SU-DHL-6 (cell line): ENCODE data around the gene FAM98B.

Source experiments
- H2AFZ ChIP-seq: fragments of 200-600 bp; sonication (generic); 2 replicates; pipeline ENCODE4 v1.6.1; 2014; ENCODE audit warnings: low read depth, mild to moderate bottlenecking, moderate library complexity, mixed read lengths, antibody characterized with exemption, low read length; ENCODE audit not compliant: severe bottlenecking
- H3F3A ChIP-seq: fragments of 200-600 bp; shearing (Covaris generic); 2 replicates; pipeline ENCODE4 v1.6.0; 2016; ENCODE audit warnings: antibody characterized with exemption, mild to moderate bottlenecking; ENCODE audit not compliant: insufficient read depth
- H3K27ac ChIP-seq: fragments of 200-600 bp; sonication (generic); 2 replicates; pipeline ENCODE4 v1.5.1; 2016; ENCODE audit warnings: low read depth, mild to moderate bottlenecking, low read length, moderate library complexity, mixed read lengths
- H3K27me3 ChIP-seq: fragments of 200-600 bp; sonication (generic), shearing (Covaris generic); 2 replicates; pipeline ENCODE4 v1.6.0; 2014; ENCODE audit warnings: mild to moderate bottlenecking, low read length
- H3K36me3 ChIP-seq: fragments of 200-600 bp; sonication (generic); 2 replicates; pipeline ENCODE4 v1.6.1; 2014; ENCODE audit warnings: mild to moderate bottlenecking, low read length, mixed read lengths
- H3K4me2 ChIP-seq: fragments of 300-600, 200-600 bp; shearing (Covaris generic), sonication (generic); 2 replicates; pipeline ENCODE4 v1.6.0; 2014; ENCODE audit warnings: low read length, low read depth, mild to moderate bottlenecking; ENCODE audit not compliant: poor library complexity, severe bottlenecking
- H3K4me3 ChIP-seq: fragments of 200-600 bp; sonication (generic); 2 replicates; pipeline ENCODE4 v1.5.1; 2014; ENCODE audit warnings: antibody characterized with exemption, low read length, mild to moderate bottlenecking, mixed read lengths; ENCODE audit not compliant: insufficient read depth, poor library complexity, severe bottlenecking
- H3K79me2 ChIP-seq: fragments of 200-600 bp; sonication (generic); 2 replicates; pipeline ENCODE4 v1.6.1; 2014; ENCODE audit warnings: mild to moderate bottlenecking, low read length, moderate library complexity; ENCODE audit not compliant: insufficient read depth
- H3K9ac ChIP-seq: fragments of 200-600 bp; sonication (generic); 2 replicates; pipeline ENCODE4 v1.7.0; 2014; ENCODE audit warnings: mild to moderate bottlenecking, low read length
- H3K9me2 ChIP-seq: fragments of 200-600 bp; sonication (generic); replicated peaks from 2 replicates; pipeline ENCODE4 v1.6.1; 2014; ENCODE audit warnings: low read length; ENCODE audit not compliant: insufficient read depth
- H3K9me3 ChIP-seq: fragments of 200-600 bp; sonication (generic); 2 replicates; pipeline ENCODE4 v1.6.1; 2014; ENCODE audit warnings: low read length, mixed read lengths; ENCODE audit not compliant: insufficient read depth
- H4K20me1 ChIP-seq: fragments of 200-600 bp; sonication (generic); 2 replicates; pipeline ENCODE4 v1.6.1; 2014; ENCODE audit warnings: low read depth, mild to moderate bottlenecking, antibody characterized with exemption, low read length, moderate library complexity, mixed read lengths
- EZH2phosphoT487 ChIP-seq: fragments of 200-600 bp; sonication (generic), shearing (Covaris generic); conservative IDR thresholded peaks from 2 replicates; pipeline ENCODE4 v1.6.1; 2018; ENCODE audit warnings: mild to moderate bottlenecking, antibody characterized with exemption, low read length, moderate library complexity, mixed read lengths
- TF ChIP-seq, protein P1 (sequence below): fragments of 200-600 bp; sonication (generic); IDR thresholded peaks from one replicate; pipeline ENCODE4 v1.5.1; 2017; ENCODE audit warnings: antibody characterized with exemption, mild to moderate bottlenecking, low read length, moderate library complexity; ENCODE audit not compliant: insufficient read depth, poor library complexity, severe bottlenecking

Gene FAM98B

DNA sequence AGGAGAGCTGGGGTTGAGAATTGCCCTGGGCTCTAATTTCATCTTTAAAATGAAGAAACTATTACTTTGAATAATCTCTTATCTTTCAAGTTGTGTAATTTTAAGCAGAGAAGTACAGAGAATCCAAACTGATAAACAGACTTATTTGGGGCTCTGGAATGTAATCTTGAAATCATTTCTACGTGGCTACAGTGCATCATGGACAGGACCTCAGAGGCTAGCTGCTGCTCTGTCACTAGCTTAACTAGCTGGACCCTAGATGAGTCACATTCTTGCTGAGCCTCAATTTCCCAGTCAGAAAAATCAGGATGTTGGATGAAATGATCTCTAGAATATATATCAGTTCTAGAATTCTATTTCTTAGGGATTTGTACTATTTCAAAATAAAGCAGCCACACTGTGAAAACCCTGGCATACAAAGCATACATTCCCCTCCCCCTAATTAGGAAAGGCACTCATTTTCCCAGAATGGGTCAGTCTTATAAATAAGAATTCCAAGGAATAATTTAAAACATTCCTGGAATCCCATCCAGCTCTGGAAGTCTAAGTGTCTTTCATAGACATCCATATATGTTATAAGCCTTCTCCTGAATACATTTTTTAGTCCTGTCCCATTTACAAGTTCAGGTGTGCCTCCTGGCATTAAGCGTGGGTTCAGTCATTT lies 63.5 kb downstream of the FAM98B start:
- Histone ChIP-seq H3K27me3 (no peaks in the 10 kb centered on the region), H3K4me2 (no peak overlapping the region), H3K79me2 (no peaks in the 10 kb centered on the region), H3K36me3 (no peaks in the 10 kb centered on the region), H4K20me1 (no peaks in the 10 kb centered on the region), H3F3A (no peaks in the 10 kb centered on the region), H3K9me2 (no peaks in the 10 kb centered on the region), H3K9ac (no peak overlapping the region), H3K4me3 (no peak overlapping the region), H3K9me3 (no peaks in the 10 kb centered on the region), H3K27ac (no peak overlapping the region), H2AFZ (no peak overlapping the region)
- TF ChIP-seq EZH2phosphoT487 = no peak
- TF ChIP-seq, protein P1, sequence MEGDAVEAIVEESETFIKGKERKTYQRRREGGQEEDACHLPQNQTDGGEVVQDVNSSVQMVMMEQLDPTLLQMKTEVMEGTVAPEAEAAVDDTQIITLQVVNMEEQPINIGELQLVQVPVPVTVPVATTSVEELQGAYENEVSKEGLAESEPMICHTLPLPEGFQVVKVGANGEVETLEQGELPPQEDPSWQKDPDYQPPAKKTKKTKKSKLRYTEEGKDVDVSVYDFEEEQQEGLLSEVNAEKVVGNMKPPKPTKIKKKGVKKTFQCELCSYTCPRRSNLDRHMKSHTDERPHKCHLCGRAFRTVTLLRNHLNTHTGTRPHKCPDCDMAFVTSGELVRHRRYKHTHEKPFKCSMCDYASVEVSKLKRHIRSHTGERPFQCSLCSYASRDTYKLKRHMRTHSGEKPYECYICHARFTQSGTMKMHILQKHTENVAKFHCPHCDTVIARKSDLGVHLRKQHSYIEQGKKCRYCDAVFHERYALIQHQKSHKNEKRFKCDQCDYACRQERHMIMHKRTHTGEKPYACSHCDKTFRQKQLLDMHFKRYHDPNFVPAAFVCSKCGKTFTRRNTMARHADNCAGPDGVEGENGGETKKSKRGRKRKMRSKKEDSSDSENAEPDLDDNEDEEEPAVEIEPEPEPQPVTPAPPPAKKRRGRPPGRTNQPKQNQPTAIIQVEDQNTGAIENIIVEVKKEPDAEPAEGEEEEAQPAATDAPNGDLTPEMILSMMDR = no peak

DNA sequence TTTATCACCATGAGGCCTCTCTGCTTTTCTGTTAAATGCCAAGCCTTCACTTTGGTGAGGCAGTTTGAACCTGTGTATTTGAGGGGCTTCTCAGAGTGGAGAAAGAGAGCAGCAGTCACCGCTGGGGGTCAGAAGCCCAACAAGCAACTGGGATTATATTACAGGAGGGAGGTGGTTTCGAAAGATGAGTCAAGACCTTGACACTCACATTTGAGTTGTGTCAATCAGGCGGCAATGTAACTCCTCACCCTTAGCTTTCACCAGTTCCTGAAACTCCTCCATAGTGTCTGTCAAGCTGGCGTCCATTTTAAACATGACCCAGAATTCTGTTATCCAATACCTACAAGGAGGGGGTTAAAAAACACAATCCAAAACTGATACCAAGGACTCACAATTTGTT lies 64.2 kb downstream of the FAM98B start:
- H3K9me2 ChIP-seq = no peaks in the 10 kb centered on the region
- no peaks in the 10 kb centered on the region for H3K27me3 ChIP-seq
- H3K9me3 ChIP-seq = no peaks in the 10 kb centered on the region
- no peak overlapping the region for H3K9ac ChIP-seq
- no peak overlapping the region for H3K4me3 ChIP-seq
- TF ChIP-seq EZH2phosphoT487 = no peak
- TF ChIP-seq, protein P1 = no peak
- H3K79me2 ChIP-seq = no peaks in the 10 kb centered on the region
- no peaks in the 10 kb centered on the region for H3F3A ChIP-seq
- H4K20me1 ChIP-seq = no peaks in the 10 kb centered on the region
- no peaks in the 10 kb centered on the region for H3K36me3 ChIP-seq
- H3K27ac ChIP-seq = no peak overlapping the region
- no peak overlapping the region for H2AFZ ChIP-seq
- H3K4me2 ChIP-seq = no peak overlapping the region

DNA sequence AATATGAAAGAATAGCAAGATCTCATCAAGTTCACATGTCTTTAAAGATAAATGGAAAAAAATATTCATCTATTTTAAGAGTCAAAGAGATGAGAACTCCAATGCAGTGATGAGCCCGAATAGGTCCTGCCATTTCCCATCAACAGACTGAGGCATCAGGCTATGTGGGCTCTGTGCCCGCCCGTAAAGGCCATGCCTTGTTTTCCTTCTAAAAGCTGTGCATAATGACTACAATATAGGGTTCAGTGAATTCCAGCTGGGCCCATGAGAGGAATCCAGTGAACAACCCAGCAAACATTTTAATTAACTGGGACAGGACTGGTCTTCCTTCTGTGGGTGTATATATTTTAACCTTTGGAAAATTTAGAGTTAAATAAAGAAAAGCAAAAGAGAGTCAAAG lies 66.1 kb downstream of the FAM98B start:
- Histone ChIP-seq H2AFZ (no peak overlapping the region), H3K9ac (no peak overlapping the region), H3K27ac (no peak overlapping the region), H3F3A (no peaks in the 10 kb centered on the region), H4K20me1 (no peaks in the 10 kb centered on the region), H3K27me3 (no peaks in the 10 kb centered on the region), H3K36me3 (no peaks in the 10 kb centered on the region), H3K79me2 (no peaks in the 10 kb centered on the region), H3K4me3 (no peak overlapping the region), H3K9me2 (no peaks in the 10 kb centered on the region), H3K9me3 (no peaks in the 10 kb centered on the region), H3K4me2 (no peak overlapping the region)
- TF ChIP-seq, protein P1 = no peak
- TF ChIP-seq EZH2phosphoT487 = no peak
